HEK293 (cell line): Measurements from ENCODE around the gene SENP2.

ENCODE experiments used
- CTCF ChIP-seq: fragments of 450-650 bp; formaldehyde crosslinking; IDR thresholded peaks from 2 replicates; pipeline ENCODE4 v1.5.1; 2016; ENCODE audit warnings: missing biosample characterization, missing genetic modification characterization
- REST ChIP-seq: fragments of 450-650 bp; formaldehyde crosslinking; IDR thresholded peaks from 2 replicates; pipeline ENCODE4 v1.5.1; 2016; ENCODE audit warnings: missing biosample characterization, missing genetic modification characterization
- SALL2 ChIP-seq: fragments of 450-650 bp; formaldehyde crosslinking; IDR thresholded peaks from 2 replicates; pipeline ENCODE4 v1.5.0; 2017; ENCODE audit warnings: missing biosample characterization, mild to moderate bottlenecking, missing genetic modification characterization, borderline replicate concordance
- ZBTB44 ChIP-seq: fragments of 450-650 bp; IDR thresholded peaks from 2 replicates; pipeline ENCODE4 v1.5.1; 2018; ENCODE audit warnings: missing biosample characterization, mild to moderate bottlenecking, missing genetic modification characterization
- ZBTB8A ChIP-seq: fragments of 450-650 bp; formaldehyde crosslinking; IDR thresholded peaks from 2 replicates; pipeline ENCODE4 v1.5.1; 2016; ENCODE audit warnings: missing biosample characterization, missing genetic modification characterization
- ZNF274 ChIP-seq, 2 experiments: fragments of 200-500 bp in 1 of 2; fragments of 450-650 bp in 1 of 2; sonication (Bioruptor generic) in 1 of 2; formaldehyde crosslinking in 1 of 2; IDR thresholded peaks; 2 replicates each; pipeline versions ENCODE4 v1.5.1 to v1.6.1; 2014 to 2016; ENCODE audit warnings: borderline replicate concordance in 1 of 2, inconsistent platforms in 1 of 2, low read length in 1 of 2, missing biosample characterization in 1 of 2, missing genetic modification characterization in 1 of 2
- ZNF280D ChIP-seq: fragments of 450-650 bp; formaldehyde crosslinking; IDR thresholded peaks from 2 replicates; pipeline ENCODE4 v1.5.1; 2016; ENCODE audit warnings: missing biosample characterization, missing genetic modification characterization
- ZNF530 ChIP-seq: fragments of 450-650 bp; formaldehyde crosslinking; IDR thresholded peaks from 2 replicates; pipeline ENCODE4 v1.5.1; 2016; ENCODE audit warnings: low read depth, missing biosample characterization, missing genetic modification characterization
- ZNF701 ChIP-seq: fragments of 450-650 bp; formaldehyde crosslinking; IDR thresholded peaks from 2 replicates; pipeline ENCODE4 v1.5.1; 2016; ENCODE audit warnings: missing biosample characterization, missing genetic modification characterization

- no peak for TF ChIP-seq ZNF280D (tag by site-specific recombination)
- TF ChIP-seq CTCF (tag by site-specific recombination) = no peak
- TF ChIP-seq ZNF274 (IDR thresholded peaks at IDR 0.05; ENCODE audit: low read length) = no peak
- TF ChIP-seq ZNF274 (tag by site-specific recombination; IDR thresholded peaks at IDR 0.05; ENCODE audit: borderline replicate concordance) = no peak
- no peak for TF ChIP-seq SALL2 (tag by site-specific recombination)
- TF ChIP-seq ZBTB44 (tag by site-specific recombination) = no peak
- no peak for TF ChIP-seq ZNF530
- no peak for TF ChIP-seq ZNF701
- no peak for TF ChIP-seq ZBTB8A (tag by site-specific recombination)
- no peak for TF ChIP-seq REST
These were observed 30.2 kb upstream of the SENP2 start for GRCh38 chr3:185555860-185556347.
